Smooth muscle cell of the umbilical artery (primary cell): ENCODE results near the gene CBX7. TPM values are rescaled to one million over a fixed set of nuclear protein-coding genes. Genes with fewer than 3 reads are reported as not detected.

Source experiments
- total RNA-seq: library from RNA; depleted of rRNA; stranded (reverse); fragments of >200 nt; gene quantifications from 2 replicates; pipeline ENCODE4 v1.2.3, GENCODE V29; 2014

The CBX7 gene
- 1.7 and 4.2 TPM in 2 replicates for total RNA-seq

DNA sequence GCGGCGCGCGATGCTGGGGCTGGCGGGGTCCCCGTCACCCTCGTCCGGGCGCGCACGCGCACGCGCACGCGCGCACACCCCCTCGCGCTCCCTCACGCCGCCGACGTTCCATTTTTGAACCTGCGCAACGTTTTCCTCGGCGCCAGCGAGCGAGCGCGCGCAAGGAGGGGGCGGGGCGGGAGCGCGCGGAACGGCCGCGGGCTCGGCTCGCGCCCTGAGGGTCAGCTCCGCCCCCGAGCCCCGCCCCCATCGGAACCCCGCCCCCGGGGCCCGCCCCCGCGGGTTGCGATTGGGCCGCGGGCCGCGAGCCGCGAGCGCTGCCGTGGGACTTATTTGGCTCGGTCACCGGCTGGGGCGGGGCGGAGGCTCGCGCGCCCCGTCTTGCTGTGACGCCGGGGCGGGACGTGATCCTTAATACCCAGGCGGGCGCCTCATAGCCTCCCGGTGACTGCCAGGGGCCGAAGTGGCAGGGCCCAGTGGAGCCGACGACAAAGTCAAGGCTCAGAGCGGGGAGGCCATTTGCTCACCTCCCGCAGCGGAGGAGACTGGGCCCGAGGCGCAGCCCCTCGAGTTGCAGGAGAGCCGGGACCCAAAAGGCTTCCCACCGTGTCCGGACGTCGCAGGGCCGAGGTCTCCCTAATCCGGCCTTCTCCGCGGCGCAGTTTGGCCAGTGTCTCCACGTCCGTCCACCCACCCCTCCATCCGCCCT, at the start of gene CBX7:
TSS of gene CBX7 (minus strand) at position 170 of the 709 bp plus-strand sequence. CDS start 236 bp downstream, outside the sequence.

DNA sequence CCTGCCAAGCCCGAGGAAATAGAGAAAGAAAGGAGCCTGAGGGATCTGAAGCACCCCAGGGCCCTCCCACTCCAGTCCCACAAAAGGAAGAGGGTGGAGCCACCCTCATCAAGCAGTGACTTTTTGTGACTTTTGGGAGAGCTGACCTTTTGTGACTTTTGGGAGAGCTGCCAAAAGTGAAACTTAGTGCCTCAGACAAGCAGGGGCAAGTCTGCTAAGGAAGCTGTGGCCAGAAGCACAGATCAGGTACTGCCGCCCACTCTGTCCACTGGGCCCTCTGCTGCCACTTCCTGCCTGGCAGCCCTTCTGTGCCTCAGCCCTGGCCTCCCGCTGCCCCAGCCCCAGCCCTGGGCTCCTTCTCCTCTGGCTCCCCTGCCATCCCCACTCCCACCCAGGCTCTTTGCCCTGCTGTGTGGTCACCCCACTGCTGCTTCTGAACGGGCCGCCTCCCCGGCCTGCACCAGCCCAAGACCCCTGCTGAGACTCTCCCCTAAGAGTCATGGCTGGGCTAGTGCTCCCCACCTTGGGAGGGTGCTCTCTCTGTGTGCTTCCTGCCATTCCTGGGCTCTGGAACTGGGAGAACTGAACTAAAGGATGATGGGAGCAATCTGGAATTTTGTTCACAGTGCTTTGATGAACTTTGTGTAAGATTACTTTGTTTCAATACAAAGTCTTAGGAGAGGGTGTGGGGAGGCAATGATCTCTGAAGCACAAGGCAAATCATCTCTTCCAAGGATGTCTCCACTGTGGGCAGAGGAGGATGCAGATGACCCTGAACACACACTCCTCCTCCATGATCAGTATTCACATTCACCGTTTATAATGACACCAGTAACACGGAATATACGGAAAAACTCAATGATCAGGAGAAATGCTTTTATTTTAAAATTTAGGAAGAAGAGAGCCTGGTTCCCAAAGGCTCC, 55.1 kb downstream of the CBX7 start, which contains the start of gene APOBEC3H:
TSS of gene APOBEC3H (plus strand) at position 147 of the 923 bp plus-strand sequence. CDS start 3,035 bp downstream, outside the sequence.

Other genes with a start within 250 kb of the CBX7 start
- not detected in 2 replicates for gene APOBEC3A, start 195.1 kb downstream of the CBX7 start, total RNA-seq
- gene APOBEC3B, start 170.3 kb downstream of the CBX7 start, total RNA-seq = 0.30 and 2.8 TPM in 2 replicates
- gene APOBEC3C, start 138.4 kb downstream of the CBX7 start, total RNA-seq = 7.7 and 22.3 TPM in 2 replicates
- 0.59 and 0.65 TPM in 2 replicates for gene APOBEC3D, start 131.6 kb downstream of the CBX7 start, total RNA-seq
- gene APOBEC3F, start 111.8 kb downstream of the CBX7 start, total RNA-seq = 3.3 and 6.5 TPM in 2 replicates
- 5.0 and 7.0 TPM in 2 replicates for gene APOBEC3G, start 75.4 kb downstream of the CBX7 start, total RNA-seq
- not detected in 2 replicates for gene APOBEC3H, start 55.4 kb downstream of the CBX7 start, total RNA-seq
- under 0.01 and 0.05 TPM in 2 replicates for gene PDGFB, start 92.3 kb upstream of the CBX7 start, total RNA-seq
- 2,229 and 3,390 TPM in 2 replicates for gene RPL3, start 166.9 kb upstream of the CBX7 start, total RNA-seq
- gene SYNGR1, start 197.3 kb upstream of the CBX7 start, total RNA-seq = 4.7 and 6.8 TPM in 2 replicates
- 10.1 and 16.1 TPM in 2 replicates for gene TAB1, start 247.1 kb upstream of the CBX7 start, total RNA-seq